GM18873 (cell line): ENCODE results near the gene PHLDB2.

Experiments
- ATAC-seq: cut with Tn5 transposase; IDR thresholded peaks from one replicate; pipeline ENCODE4 v1.9.1; 2021; ENCODE audit warnings: mild to moderate bottlenecking, moderate library complexity, moderate number of reproducible peaks; ENCODE audit not compliant: unreplicated experiment, low FRiP score

Gene PHLDB2

DNA sequence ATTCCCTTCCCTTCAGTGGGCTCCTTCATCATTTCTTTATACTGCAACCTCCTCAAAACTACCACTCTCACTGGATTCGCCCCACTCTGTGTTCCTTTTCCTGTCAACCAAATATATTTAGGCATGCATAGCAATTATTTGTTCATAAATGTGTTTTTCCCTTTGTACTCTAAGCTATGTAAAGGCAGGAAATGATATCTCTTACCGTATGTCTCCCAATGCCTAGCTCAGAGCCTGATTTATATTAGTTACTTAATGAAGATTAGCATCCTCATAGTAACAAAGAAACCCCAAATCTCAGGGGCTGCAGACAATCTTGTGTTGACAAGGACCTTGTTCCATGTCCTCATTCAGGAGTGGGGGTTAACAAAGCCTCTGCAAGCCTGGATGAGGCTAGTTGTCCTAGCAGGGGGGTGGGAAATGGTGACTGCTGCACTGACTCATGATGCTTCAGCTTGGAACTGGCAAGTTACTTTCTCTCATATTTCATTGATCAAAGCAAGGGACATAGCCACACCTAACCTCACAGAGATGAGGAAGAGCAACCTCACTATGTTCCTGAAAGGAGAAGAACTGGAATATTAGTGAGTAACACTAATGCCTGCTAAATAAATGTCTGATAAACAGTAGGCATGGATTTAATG lies 15.2 kb downstream of the PHLDB2 start:
- no peak for ATAC-seq

DNA sequence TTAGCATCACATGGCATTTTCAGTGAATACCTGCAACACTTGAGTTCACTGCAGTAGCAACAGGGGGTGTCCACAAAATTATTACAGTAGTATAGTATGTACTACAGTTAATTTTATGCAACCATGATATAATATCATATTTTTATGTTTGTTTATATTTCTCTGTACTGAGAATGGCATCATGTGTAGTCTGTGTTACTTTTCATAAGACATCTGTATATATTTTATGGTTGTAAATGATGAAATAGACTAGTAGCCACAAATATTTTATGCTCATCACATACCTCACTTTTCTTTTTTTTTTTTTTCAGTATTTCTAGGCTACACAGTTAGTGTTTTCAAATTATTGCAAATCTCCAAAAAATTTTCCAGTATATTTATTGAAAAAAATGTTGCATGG lies 22.4 kb downstream of the PHLDB2 start:
- ATAC-seq: no peak

DNA sequence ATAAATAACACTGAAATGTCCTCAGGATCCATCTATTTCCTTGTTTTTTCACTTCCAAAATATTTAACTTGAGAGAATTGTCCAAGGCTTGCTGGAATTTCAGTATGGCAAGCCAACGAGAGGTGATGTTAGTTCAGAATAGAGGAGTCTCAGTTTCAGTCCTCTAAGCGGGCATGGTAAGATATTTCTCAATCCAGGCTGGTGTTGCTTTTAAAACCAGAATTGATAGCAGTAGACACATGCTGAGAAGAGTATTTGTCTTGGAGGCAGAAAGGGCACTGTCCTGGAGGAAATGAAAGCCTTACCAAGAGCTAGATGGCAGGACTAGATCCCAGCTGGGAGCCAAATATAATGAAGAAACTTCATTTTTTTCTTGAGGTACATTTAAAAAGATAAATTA lies 23.1 kb downstream of the PHLDB2 start:
- ATAC-seq: no peak

- ATAC-seq: peak; percentile 80
Observed at GRCh38 chr3:111882799-111883198, 23.7 kb downstream of the PHLDB2 start.

- ATAC-seq: no peak
Observed at GRCh38 chr3:111884411-111885018, 25.4 kb downstream of the PHLDB2 start.

DNA sequence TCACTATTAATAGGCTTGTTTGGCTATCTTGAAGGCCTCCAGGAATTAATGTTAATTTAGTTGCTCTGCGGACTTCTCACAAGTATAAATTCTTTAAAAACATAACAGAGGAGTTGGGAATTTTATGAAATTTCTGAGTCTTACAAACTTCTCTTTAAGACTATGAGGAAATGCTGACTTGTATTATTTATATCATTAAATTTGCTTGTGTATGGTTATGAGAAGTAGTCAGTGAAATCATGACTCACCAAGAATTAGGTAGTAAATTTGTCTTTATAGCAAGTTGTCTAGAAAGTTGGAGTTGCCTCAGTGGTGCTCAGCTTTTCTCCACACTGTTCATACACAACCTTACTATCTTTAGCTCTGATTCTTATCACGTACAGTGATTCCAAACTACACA lies 26.5 kb downstream of the PHLDB2 start:
- no peak for ATAC-seq

GRCh38 chr3:111890051-111890580 lies 31.1 kb downstream of the PHLDB2 start:
- ATAC-seq: no peak

DNA sequence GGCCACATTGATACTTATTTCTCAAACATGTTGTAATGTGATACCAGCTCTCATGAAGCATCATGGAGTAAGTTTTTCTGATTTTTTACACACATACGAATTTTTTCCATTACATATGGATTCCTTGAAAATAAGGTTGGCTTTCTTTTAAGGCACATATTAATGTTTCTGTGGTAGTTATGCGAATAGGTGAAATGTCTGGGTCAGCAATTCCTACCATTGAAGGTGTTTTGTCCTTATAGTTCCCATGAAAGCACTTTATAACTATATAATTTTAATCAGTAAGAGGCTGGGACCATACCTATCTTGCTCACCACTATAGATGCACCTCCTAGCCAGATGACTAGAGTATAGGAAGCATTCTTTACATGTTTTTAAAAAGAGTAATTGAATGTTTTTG lies 33.0 kb downstream of the PHLDB2 start:
- ATAC-seq: no peak

DNA sequence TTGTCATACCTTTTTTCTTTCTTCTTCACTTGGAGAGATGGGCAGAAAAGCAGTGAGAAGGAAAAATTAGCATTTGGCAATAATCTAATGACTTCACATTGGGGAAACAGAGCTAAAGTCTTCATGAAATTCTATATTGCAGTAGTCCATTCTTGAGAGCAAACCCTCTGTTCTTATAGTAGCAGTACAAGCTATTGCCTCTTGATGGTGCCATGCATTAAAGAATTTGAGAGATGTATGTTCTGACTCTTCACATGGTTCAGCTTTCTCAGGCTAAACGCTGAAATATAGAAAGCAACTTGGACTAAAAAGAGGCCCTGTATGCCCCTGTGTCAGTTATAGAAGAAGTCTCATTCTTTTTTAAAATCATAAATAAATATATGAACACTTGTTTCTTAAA lies 36.0 kb downstream of the PHLDB2 start:
- ATAC-seq: no peak

- no peak for ATAC-seq
Observed at GRCh38 chr3:111899966-111900365, 40.9 kb downstream of the PHLDB2 start.

- no peak for ATAC-seq
Observed at GRCh38 chr3:111901637-111902036, 42.6 kb downstream of the PHLDB2 start.

DNA sequence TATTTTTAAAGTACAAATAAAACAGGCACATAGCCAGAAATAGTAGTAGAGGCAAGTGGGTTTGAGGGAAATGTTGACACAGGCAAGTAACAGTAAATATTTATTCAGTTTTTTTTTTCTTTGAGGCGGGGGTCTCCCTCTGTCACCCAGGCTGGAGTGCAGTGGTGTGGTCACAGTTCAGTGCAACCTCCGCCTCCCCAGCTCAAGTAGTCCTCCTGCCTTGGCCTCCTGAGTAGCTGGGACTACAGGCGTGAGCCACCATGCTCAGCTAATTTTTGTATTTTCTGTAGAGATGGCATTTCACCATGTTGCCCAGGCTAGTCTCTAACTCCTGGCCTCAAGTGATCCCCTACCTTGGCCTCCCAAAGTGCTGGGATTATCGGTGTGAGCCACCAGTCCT lies 43.5 kb downstream of the PHLDB2 start:
- no peak for ATAC-seq

GRCh38 chr3:111903067-111903511 lies 44.0 kb downstream of the PHLDB2 start:
- no peak for ATAC-seq

DNA sequence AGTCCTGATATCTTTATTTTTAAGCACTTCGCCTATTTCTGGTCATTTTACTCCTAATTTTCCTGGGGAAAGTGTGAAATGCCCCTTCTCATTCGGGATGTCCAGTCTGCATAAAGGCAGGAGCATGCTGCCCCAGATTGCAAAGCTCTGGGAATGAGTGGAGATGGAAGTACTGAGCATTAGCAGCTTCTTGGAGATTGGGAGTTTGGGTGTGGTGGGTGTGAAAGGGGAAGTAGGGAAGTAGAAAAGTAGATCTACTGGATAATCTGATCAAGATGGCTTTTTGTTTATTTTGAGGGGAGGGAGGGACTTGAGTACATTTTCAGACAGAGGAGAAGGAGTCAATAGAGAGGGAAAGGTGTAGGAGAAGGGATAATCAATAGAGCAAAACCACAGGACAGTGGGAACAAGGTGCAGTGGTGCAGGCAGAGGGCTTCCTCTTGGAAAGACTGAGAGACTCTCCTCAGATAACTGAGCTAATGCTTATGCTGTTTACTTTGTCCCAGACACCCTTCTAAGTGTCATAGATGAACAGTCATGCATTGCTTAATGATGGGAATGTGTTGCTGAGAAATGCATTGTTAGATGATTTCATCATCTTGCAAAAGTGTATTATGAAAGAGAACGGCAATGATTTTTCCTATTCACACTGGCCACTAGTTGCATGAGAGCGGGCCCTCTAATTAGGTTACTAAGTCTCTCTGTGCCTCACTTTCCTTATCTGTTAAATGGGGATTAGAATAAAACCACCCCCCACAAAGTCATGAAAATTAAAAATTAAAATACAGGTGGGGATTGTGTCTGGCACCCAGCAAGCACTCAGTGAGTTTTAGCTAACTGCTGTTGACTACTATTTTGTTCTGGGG lies 45.5 kb downstream of the PHLDB2 start:
- no peak for ATAC-seq

- no peak for ATAC-seq
Observed at GRCh38 chr3:111906656-111907055, 47.6 kb downstream of the PHLDB2 start.

DNA sequence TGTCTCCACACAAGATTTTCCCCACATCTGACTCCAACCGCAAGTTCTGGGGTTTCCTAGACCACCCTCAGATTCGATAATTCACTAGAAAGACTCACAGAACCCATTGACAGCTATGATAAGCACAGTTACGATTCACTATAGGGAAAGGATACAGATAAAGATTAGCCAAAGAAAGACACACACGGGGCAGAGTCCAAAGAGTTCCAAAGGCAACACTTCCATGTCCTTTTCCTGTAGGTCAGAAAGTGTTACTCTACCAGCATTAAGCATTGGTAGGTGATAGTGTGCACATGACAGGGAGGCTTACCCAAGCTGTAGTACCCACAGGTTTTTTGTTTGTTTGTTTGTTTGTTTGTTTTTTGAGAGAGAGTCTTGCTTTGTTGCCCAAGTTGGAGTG lies 48.1 kb downstream of the PHLDB2 start:
- ATAC-seq: no peak

GRCh38 chr3:111910806-111911205 lies 51.7 kb downstream of the PHLDB2 start:
- no peak for ATAC-seq

DNA sequence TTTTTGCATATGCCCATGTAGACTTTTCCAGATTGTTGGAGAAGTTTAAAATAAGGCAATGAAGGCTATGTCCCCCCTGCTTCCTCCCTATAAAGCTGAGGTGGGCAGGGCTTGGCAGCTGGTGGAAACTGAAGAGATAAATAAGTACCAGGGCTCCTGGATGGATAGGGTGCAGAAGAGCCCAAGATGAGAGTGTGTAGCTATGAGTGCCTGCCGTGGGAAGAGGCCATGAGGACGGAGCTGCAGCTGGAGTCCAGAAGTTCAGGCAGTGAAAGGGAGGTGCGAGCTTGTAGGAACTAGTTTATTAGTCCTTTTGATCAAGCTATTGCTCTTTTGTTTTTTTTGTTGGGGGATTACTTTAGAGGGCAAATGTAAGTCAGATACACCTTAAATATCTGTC lies 52.4 kb downstream of the PHLDB2 start:
- ATAC-seq: no peak

DNA sequence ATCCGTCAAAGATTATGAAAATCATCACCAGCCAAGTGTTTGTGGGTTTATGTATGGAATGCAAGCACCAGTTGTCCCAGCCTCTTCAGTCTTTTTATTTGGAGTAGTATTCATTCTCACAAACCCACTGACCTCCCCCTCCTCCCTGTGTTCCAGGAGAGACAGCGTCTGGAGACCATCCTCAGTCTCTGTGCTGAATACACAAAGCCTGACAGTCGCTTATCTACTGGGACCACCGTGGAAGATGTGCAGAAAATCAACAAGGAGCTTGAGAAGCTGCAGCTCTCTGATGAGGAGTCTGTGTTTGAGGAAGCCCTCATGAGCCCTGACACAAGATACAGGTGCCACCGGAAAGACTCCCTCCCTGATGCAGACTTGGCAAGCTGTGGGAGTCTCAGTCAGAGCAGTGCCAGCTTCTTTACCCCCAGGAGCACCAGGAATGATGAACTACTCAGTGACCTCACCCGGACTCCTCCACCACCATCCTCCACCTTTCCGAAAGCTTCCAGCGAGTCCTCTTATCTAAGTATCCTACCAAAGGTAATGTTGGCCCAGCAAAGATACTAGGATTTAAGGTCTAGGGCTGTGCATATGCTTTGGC lies 54.2 kb downstream of the PHLDB2 start:
- ATAC-seq: no peak

- ATAC-seq: no peak
Observed at GRCh38 chr3:111915905-111916304, 56.8 kb downstream of the PHLDB2 start.

GRCh38 chr3:111917300-111917699 lies 58.2 kb downstream of the PHLDB2 start:
- ATAC-seq: no peak
